CD8-positive, alpha-beta memory T cell (primary cell): Measurements from ENCODE around the gene RPL12. TPM values are rescaled to one million over a fixed set of nuclear protein-coding genes. Genes with fewer than 3 reads are reported as not detected.

Source experiments
- CTCF ChIA-PET: fragments of 350-600 bp; sonication (Branson Sonifier 250); formaldehyde crosslinking; loops from one replicate; lab custom pipeline; 2021; ENCODE audit warnings: antibody characterized with exemption; lab: Charles Lee
- POLR2A ChIA-PET: fragments of 350-600 bp; sonication (Branson Sonifier 250); formaldehyde crosslinking; loops from one replicate; lab custom pipeline; 2021; ENCODE audit warnings: antibody characterized with exemption; lab: Charles Lee
- DNase-seq, 5 donors: peaks; one replicate each; pipeline versions ENCODE4 v3.0.0 to v3.0.0-alpha.2; 2020 to 2022; ENCODE audit warnings: mixed read lengths in 1 of 5
- H3K27ac ChIP-seq: one replicate; pipeline ENCODE4 v1.7.0; 2013; ENCODE audit warnings: low read depth, mild to moderate bottlenecking, low read length, moderate library complexity
- H3K27me3 ChIP-seq: 2 replicates; pipeline ENCODE4 v1.7.0; 2013; ENCODE audit warnings: low read length, mild to moderate bottlenecking; ENCODE audit not compliant: insufficient read depth, poor library complexity, severe bottlenecking
- H3K36me3 ChIP-seq: 2 replicates; pipeline ENCODE4 v1.7.0; 2013; ENCODE audit warnings: mild to moderate bottlenecking, low read length, moderate library complexity; ENCODE audit not compliant: insufficient read depth
- H3K4me1 ChIP-seq: 2 replicates; pipeline ENCODE4 v1.7.0; 2013; ENCODE audit warnings: mild to moderate bottlenecking, low read length, moderate library complexity; ENCODE audit not compliant: insufficient read depth
- H3K4me3 ChIP-seq: 2 replicates; pipeline ENCODE4 v1.7.0; 2013; ENCODE audit warnings: mild to moderate bottlenecking, low read length
- H3K9me3 ChIP-seq: 2 replicates; pipeline ENCODE4 v1.7.0; 2013; ENCODE audit warnings: mild to moderate bottlenecking, low read length
- H3K27ac Mint-ChIP-seq, 8 donors: one replicate each; pipeline ENCODE4 v1.8.0; 2020 to 2021; ENCODE audit warnings: mixed read lengths in 8 of 8, mild to moderate bottlenecking in 6 of 8, inconsistent platforms in 3 of 8, moderate library complexity in 3 of 8
- H3K27me3 Mint-ChIP-seq, 2 donors: one replicate each; pipeline ENCODE4 v1.8.0; 2020 to 2021; ENCODE audit warnings: mixed read lengths in 2 of 2, mild to moderate bottlenecking in 1 of 2, moderate library complexity in 1 of 2
- H3K36me3 Mint-ChIP-seq, 3 donors: one replicate each; pipeline ENCODE4 v1.8.0; 2020 to 2021; ENCODE audit warnings: mixed read lengths in 3 of 3, inconsistent platforms in 1 of 3, mild to moderate bottlenecking in 1 of 3
- H3K4me1 Mint-ChIP-seq, 3 donors: one replicate each; pipeline ENCODE4 v1.8.0; 2020 to 2021; ENCODE audit warnings: mixed read lengths in 3 of 3, inconsistent platforms in 1 of 3, mild to moderate bottlenecking in 1 of 3
- H3K4me3 Mint-ChIP-seq, 7 donors: one replicate each; pipeline ENCODE4 v1.8.0; 2020 to 2021; ENCODE audit warnings: mixed read lengths in 7 of 7, mild to moderate bottlenecking in 6 of 7, moderate library complexity in 4 of 7, inconsistent platforms in 2 of 7
- H3K9me3 Mint-ChIP-seq, 5 donors: one replicate each; pipeline ENCODE4 v1.8.0; 2020 to 2022; ENCODE audit warnings: mixed read lengths in 5 of 5, mild to moderate bottlenecking in 3 of 5, moderate library complexity in 2 of 5, inconsistent platforms in 1 of 5
- polyA plus RNA-seq: library from polyadenylated mRNA; unstranded; fragments of 300-500 nt; fragmentation: Illumina TruSeq; gene quantifications from one replicate; pipeline ENCODE4 v1.2.3, GENCODE V29; 2021
- total RNA-seq, 2 experiments: library from RNA; stranded (reverse); gene quantifications; one replicate each; pipeline ENCODE4 v1.2.3, GENCODE V29; 2021

Gene RPL12
- total and polyA plus RNA-seq, 3 experiments from 2014 or later = 1,457 to 1,549 (median 1,533) TPM

GRCh38 chr9:127398715-127399400 is 52.3 kb downstream of the RPL12 start:
- ChIA-PET CTCF (interaction anchor here (0.7 to 1.6 kb wide), 2 partner anchors 18 to 184 kb away, joined by 3 to 4 read pairs; no protein-coding TSS in a partner anchor), POLR2A (interaction anchor here (0.6 to 2.9 kb wide), 3 partner anchors 26 to 52 kb away, joined by 3 to 18 read pairs (median 9); partner anchors contain the start of genes LRSAM1, RPL12 and ZNF79)
- Mint-ChIP-seq H3K4me3 (peak overlapping the region in 5 of 7 donors; percentile 20 to 88 (median 77)), H3K9me3 (no peaks in the 10 kb centered on the region), H3K4me1 (peaks cover 11 to 18% (median 14%) of the 10 kb centered on the region in 3 donors), H3K36me3 (no peaks in the 10 kb centered on the region), H3K27ac (no peak overlapping the region), H3K27me3 (peaks cover 19 to 41% of the 10 kb centered on the region in 2 donors)
- H3K27me3 ChIP-seq = peaks cover 32% of the 10 kb centered on the region
- H3K27ac ChIP-seq = no peak overlapping the region
- DNase-seq = no peak
- peaks cover 18% of the 10 kb centered on the region for H3K4me1 ChIP-seq
- H3K9me3 ChIP-seq = no peaks in the 10 kb centered on the region
- no peak overlapping the region for H3K4me3 ChIP-seq
- H3K36me3 ChIP-seq = no peaks in the 10 kb centered on the region

DNA sequence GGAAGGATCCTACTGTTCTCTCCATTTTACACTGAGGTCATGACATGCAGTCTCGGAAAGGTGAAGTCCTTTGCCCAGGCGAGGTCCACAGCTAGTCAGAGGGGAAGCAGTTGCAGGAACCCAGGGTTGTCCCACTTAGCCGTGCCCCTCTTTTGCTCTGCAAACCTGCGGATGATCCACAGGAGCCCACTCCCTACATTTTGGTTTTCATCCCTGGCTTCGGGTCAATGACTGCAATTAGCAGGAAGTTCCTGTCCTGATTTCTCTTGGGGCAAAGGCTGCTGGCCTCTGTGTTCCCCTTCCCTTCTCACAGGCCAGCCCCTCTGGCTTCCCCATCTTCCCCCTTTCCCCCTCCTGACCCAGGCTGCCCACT is 52.9 kb downstream of the RPL12 start:
- H3K27me3 Mint-ChIP-seq = peaks cover 19 to 47% of the 10 kb centered on the region in 2 donors
- H3K4me3 ChIP-seq = peak overlapping the region; percentile 0

More for the DNA sequence above, 52.9 kb downstream of the RPL12 start:
- no peak for DNase-seq
- ChIA-PET CTCF (interaction anchor here (1.9 kb wide), 1 partner anchor 183 kb away, joined by 10 read pairs; no protein-coding TSS in a partner anchor), POLR2A (interaction anchor here (2.9 kb wide), 1 partner anchor 53 kb away, joined by 18 read pairs; the partner anchor contains the start of genes LRSAM1 and RPL12)
- Mint-ChIP-seq H3K9me3 (no peaks in the 10 kb centered on the region), H3K36me3 (no peaks in the 10 kb centered on the region), H3K27ac (peak overlapping the region in 5 of 8 donors; percentile 19 to 89 (median 59)), H3K4me1 (peaks cover 11 to 18% (median 14%) of the 10 kb centered on the region in 3 donors), H3K4me3 (peak overlapping the region; percentile 20 to 88 (median 73))
- Histone ChIP-seq H3K36me3 (no peaks in the 10 kb centered on the region), H3K27ac (no peak overlapping the region), H3K4me1 (peaks cover 18% of the 10 kb centered on the region), H3K9me3 (no peaks in the 10 kb centered on the region), H3K27me3 (peaks cover 32% of the 10 kb centered on the region)

Other genes starting within 250 kb of the RPL12 start
- 1 to 10 TPM; 2.5 to 3.5 TPM for gene GARNL3, start 186.6 kb downstream of the RPL12 start, total RNA-seq
- 0.25 TPM for gene GARNL3, start 186.6 kb downstream of the RPL12 start, polyA plus RNA-seq
- gene SLC2A8, start 54.2 kb downstream of the RPL12 start, total RNA-seq = 1 to 10 TPM; 6.2 to 7.7 TPM
- 4.5 TPM for gene SLC2A8, start 54.2 kb downstream of the RPL12 start, polyA plus RNA-seq
- gene ZNF79, start 27.0 kb downstream of the RPL12 start, total RNA-seq = 10 to 100 TPM; 19.1 to 19.7 TPM
- 6.8 TPM for gene ZNF79, start 27.0 kb downstream of the RPL12 start, polyA plus RNA-seq
- gene LRSAM1, start 104 bp upstream of the RPL12 start, total RNA-seq = 10 to 100 TPM; 22.6 to 23.0 TPM
- gene LRSAM1, start 104 bp upstream of the RPL12 start, polyA plus RNA-seq = 9.5 TPM
- 10 to 100 TPM; 14.5 to 15.2 TPM for gene STXBP1, start 160.9 kb upstream of the RPL12 start, total RNA-seq
- gene STXBP1, start 160.9 kb upstream of the RPL12 start, polyA plus RNA-seq = 8.2 TPM